ENCODE data around the gene SPINDOC. TPM values are rescaled to one million over a fixed set of nuclear protein-coding genes. Genes with fewer than 3 reads are reported as not detected.

SPINDOC gene
- total and polyA plus RNA-seq, 9 of the 15 experiments (the other 6 are each of a cell fraction or from before 2014, with no cell fraction given): 0.70 to 36.3 (median 19.6) TPM

- peak; percentile 84 for TF ChIP-seq ZNF121 (CRISPR knock-in tag; conservative IDR thresholded peaks at IDR 0.05)
- no peak for TF ChIP-seq ZNF274 (IDR thresholded peaks at IDR 0.05; ENCODE audit: borderline replicate concordance, low read depth, low read length)
- in situ Hi-C loops (cut with MboI) (no loop called here), intact Hi-C loops (cut with micrococcal nuclease) (no loop called here)
- no peak overlapping the region for H3K4me3 ChIP-seq
- H2AFZ ChIP-seq (ENCODE audit: low read depth, low read length): no peak overlapping the region
- no peak overlapping the region for H3K9ac ChIP-seq (ENCODE audit: insufficient read depth in 1 of 2, low read depth in 2 of 2, low read length in 2 of 2)
- no peaks in the 10 kb centered on the region for H3K9me3 ChIP-seq (replicated peaks; ENCODE audit: control insufficient read depth, insufficient read depth, low read depth, low read length)
- ATAC-seq (no peak), DNase-seq (ENCODE audit: extremely low read depth in 1 of 4, low spot score in 3 of 4) (no peak), FAIRE-seq (no peak)
- H3K9me1 ChIP-seq (ENCODE audit: control insufficient read depth, insufficient read depth, low read length): peaks cover 2% of the 10 kb centered on the region
- peaks cover 40% of the 10 kb centered on the region for H3K79me2 ChIP-seq (ENCODE audit: control insufficient read depth, insufficient read depth, low read length)
- H3K4me2 ChIP-seq (ENCODE audit: insufficient read depth, low read length): no peak overlapping the region
- peaks cover 22 to 26% of the 10 kb centered on the region in 2 experiments for H3K4me1 ChIP-seq (replicated peaks in 1 of 2; ENCODE audit: control insufficient read depth in 2 of 2, insufficient read depth in 2 of 2, low read length in 2 of 2)
- H3K27me3 ChIP-seq (ENCODE audit: control insufficient read depth in 2 of 2, insufficient read depth in 2 of 2, low read length in 2 of 2): no peaks in the 10 kb centered on the region
- H3K36me3 ChIP-seq (ENCODE audit: control insufficient read depth, insufficient read depth, low read length): peaks cover 64% of the 10 kb centered on the region
- no peak overlapping the region for H3K27ac ChIP-seq (ENCODE audit: extremely low read depth, low read depth, low read length)
- CTCF ChIA-PET (ENCODE audit: low intra/inter-chr PET ratio): no interaction called here
- POLR2A ChIA-PET: interaction anchor here (0.9 to 1.4 kb wide), 4 partner anchors 9 to 55 kb away, joined by 3 to 7 read pairs (median 4); partner anchors contain the start of gene MARK2
- BruUV-seq (replicated peaks): no TSS peak
- 96% methylated on average over 3 of the region's 3 CpGs for WGBS (ENCODE audit: insufficient coverage, low coverage, missing lambda C conversion rate)
- peaks cover 13% of the 10 kb centered on the region; the same call in 1 of the 2 replicates for H4K20me1 ChIP-seq (replicated peaks; ENCODE audit: control insufficient read depth, insufficient read depth, low read length)
Measured at GRCh38 chr11:63816732-63817131, 3.5 kb downstream of the SPINDOC start.

DNA sequence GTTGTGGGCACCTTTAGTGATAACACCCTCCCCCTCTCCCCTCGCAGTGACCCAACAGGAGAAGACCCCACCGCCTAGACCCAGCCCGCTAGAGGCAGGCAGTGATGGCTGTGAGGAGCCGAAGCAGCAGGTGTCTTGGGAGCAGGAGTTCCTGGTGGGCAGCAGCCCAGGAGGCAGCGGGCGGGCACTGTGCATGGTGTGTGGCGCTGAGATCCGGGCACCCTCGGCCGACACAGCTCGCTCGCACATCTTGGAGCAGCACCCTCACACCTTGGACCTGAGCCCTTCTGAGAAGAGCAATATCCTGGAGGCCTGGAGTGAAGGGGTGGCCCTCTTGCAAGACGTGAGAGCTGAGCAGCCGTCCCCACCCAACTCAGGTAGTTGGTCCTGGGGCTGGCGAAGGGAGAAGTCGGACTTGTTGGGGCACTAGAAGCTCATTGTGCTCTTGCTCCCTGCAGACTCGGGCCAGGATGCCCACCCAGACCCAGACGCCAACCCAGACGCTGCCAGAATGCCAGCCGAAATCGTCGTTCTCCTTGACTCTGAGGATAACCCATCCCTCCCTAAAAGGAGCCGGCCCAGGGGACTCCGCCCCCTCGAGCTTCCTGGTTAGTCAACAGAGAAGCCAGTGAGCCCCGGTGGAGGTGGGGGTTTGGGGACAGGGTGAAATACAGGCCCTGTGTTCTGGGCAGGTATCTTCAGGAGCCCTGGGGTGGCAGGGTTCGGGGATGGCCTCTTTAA lies 4.7 kb downstream of the SPINDOC start:
- Histone ChIP-seq H3K27ac (ENCODE audit: extremely low read depth, low read depth, low read length) (no peak overlapping the region), H3K4me1 (replicated peaks in 1 of 2; ENCODE audit: control insufficient read depth in 2 of 2, insufficient read depth in 2 of 2, low read length in 2 of 2) (peaks cover 14 to 20% of the 10 kb centered on the region in 2 experiments), H3K27me3 (ENCODE audit: control insufficient read depth in 2 of 2, insufficient read depth in 2 of 2, low read length in 2 of 2) (no peaks in the 10 kb centered on the region), H3K4me2 (ENCODE audit: insufficient read depth, low read length) (no peak overlapping the region), H3K9me3 (replicated peaks; ENCODE audit: control insufficient read depth, insufficient read depth, low read depth, low read length) (no peaks in the 10 kb centered on the region), H3K36me3 (ENCODE audit: control insufficient read depth, insufficient read depth, low read length) (peaks cover 75% of the 10 kb centered on the region), H4K20me1 (replicated peaks; ENCODE audit: control insufficient read depth, insufficient read depth, low read length) (peaks cover 13% of the 10 kb centered on the region; the same call in 1 of the 2 replicates), H2AFZ (ENCODE audit: low read depth, low read length) (no peak overlapping the region), H3K9ac (ENCODE audit: insufficient read depth in 1 of 2, low read depth in 2 of 2, low read length in 2 of 2) (peak overlapping the region in 1 of 2 experiments; percentile 29; a peak in 1 of 4 replicates), H3K9me1 (ENCODE audit: control insufficient read depth, insufficient read depth, low read length) (peaks cover 2% of the 10 kb centered on the region), H3K4me3 (no peak overlapping the region), H3K79me2 (ENCODE audit: control insufficient read depth, insufficient read depth, low read length) (peaks cover 34% of the 10 kb centered on the region)
- in situ Hi-C loops (cut with MboI) (no loop called here), intact Hi-C loops (cut with micrococcal nuclease) (no loop called here)
- FAIRE-seq (no peak), DNase-seq (ENCODE audit: extremely low read depth in 1 of 4, low spot score in 3 of 4) (peak in 1 of 4 experiments; percentile 4), ATAC-seq (no peak)
- POLR2A ChIA-PET: interaction anchor here (0.9 to 1.4 kb wide), 3 partner anchors 8 to 15 kb away, joined by 3 to 7 read pairs (median 5); no protein-coding TSS in a partner anchor
- no TSS peak for BruUV-seq (replicated peaks)
- TF ChIP-seq RBFOX2 (IDR thresholded peaks at IDR 0.05; ENCODE audit: low read depth, low read length) (peak; percentile 13; the same call in 1 of the 2 replicates), CLOCK (CRISPR knock-in tag; IDR thresholded peaks at IDR 0.05; ENCODE audit: borderline replicate concordance) (no peak)
- 90% methylated on average over 21 of the region's 27 CpGs for WGBS (ENCODE audit: insufficient coverage, low coverage, missing lambda C conversion rate)
- CTCF ChIA-PET (ENCODE audit: low intra/inter-chr PET ratio): no interaction called here

Data from K562 (cell line).